HG02938 (cell line): Measurements from ENCODE around the gene CD1C.
"Not testable (repeated sequence)": the region's sequence is repeated elsewhere in the genome, so short reads cannot be mapped to it uniquely, and the experiment has no call there.

Experiments
- ATAC-seq: cut with Tn5 transposase; IDR thresholded peaks from one replicate; pipeline ENCODE4 v1.9.1; 2021; ENCODE audit warnings: mild to moderate bottlenecking, moderate library complexity; ENCODE audit not compliant: unreplicated experiment

CD1C gene

GRCh38 chr1:158289811-158290210, at the start of gene CD1C:
Gene CD1C, plus strand, starts transcription at chr1:158289923. Its CDS starts 142 bp downstream, at chr1:158290065.
- ATAC-seq, result no peak

GRCh38 chr1:158246650-158247049, 43.1 kb upstream of the CD1C start:
- ATAC-seq, result no peak

GRCh38 chr1:158248118-158248517, 41.6 kb upstream of the CD1C start:
- no peak for ATAC-seq

DNA sequence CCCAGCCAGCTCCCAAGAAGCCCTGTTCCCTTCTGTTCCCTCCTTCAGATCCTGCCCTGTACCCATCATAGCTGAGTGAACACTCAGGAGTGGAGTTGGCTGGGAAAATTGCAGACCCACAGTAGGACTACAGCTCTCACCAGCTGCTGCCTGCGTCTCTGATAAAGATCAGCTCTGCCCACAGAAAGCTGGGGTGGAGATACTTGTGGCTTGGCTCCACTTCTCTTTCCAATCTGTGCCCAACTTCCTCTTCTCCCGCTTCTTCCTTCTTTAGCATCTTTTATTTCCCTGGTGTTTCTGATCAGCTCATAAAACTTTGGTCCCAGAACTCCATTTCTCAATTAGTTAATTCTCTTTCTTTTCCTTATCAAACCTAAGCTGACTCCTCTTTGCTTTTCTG, 41.0 kb upstream of the CD1C start:
- ATAC-seq, result no peak

DNA sequence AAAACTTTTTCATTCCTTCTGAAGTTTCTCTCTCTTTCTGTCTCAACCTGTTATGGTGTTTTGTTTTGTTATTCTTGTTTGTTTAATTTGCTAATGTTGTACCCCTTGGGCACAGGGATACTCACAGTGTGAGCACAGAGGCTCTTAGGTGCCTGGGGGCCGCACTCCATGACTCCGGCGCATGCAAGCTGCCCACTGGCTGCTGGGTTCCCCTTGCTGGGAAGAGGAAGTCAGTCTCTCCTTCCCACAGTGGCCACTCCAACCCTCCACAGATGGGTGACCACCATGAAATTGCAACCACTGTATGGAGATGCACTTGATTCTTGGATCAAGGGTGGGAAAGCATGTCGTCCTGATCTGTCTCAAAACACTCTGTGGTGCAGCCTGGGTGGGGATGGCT, 40.1 kb upstream of the CD1C start:
- no peak for ATAC-seq

- no peak for ATAC-seq
Observed at GRCh38 chr1:158251163-158251562, 38.6 kb upstream of the CD1C start.

GRCh38 chr1:158255656-158256055, 34.1 kb upstream of the CD1C start:
- ATAC-seq, result no peak

- not testable (repeated sequence) for ATAC-seq
Observed at GRCh38 chr1:158256747-158257146, 33.0 kb upstream of the CD1C start.

GRCh38 chr1:158257888-158258287, 31.8 kb upstream of the CD1C start:
- no peak for ATAC-seq

GRCh38 chr1:158259117-158259516, 30.6 kb upstream of the CD1C start:
- no peak for ATAC-seq

GRCh38 chr1:158272681-158273080, 17.0 kb upstream of the CD1C start:
- no peak for ATAC-seq

- ATAC-seq, result peak; percentile 87
Observed at GRCh38 chr1:158274797-158275196, 14.9 kb upstream of the CD1C start.

GRCh38 chr1:158282421-158282820, 7.3 kb upstream of the CD1C start:
- not testable (repeated sequence) for ATAC-seq

DNA sequence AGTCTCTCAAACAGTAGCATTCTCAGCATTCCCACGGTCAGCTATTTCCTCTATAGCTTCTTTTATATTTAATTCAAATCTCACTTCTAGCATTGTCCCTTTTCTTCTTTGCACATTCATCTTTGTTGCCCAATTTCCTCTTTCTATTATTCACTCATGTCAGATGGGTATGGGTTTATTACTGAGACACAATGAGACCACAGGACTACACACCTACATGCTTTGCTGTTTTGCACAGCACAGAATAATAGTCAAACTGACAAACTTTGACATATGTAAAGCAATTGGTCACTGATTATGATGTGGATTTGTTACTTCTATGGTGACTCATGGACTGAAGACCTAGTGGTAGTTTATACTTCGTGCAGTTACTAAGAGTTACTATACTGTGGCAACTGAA, 5.8 kb upstream of the CD1C start:
- ATAC-seq, result peak; percentile 74

DNA sequence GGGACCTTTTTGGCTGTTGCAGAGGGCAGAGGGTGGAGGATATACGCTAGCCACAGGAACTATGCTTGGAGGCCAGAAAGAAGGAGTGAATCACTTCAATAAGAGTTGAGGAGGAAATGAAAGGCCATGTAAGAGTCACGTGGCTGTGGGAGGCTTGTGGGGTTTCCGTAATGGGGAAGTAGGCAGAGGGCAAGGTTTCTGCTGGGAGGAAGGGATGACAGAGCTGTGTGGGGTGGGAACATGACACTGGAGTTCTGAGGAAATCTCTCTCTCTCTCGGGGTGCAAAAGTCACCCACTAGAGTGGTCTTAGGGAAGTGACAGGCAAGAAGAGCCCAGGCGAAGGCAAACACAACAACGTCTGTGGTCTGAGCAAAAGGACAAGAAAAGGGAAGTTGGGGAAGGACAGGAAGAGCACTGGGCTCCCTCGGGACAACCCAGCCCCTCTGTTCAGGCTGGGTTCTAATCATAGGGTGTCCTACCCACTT, 3.9 kb upstream of the CD1C start:
- ATAC-seq, result peak; percentile 58

GRCh38 chr1:158286487-158286886, 3.2 kb upstream of the CD1C start:
- no peak for ATAC-seq

DNA sequence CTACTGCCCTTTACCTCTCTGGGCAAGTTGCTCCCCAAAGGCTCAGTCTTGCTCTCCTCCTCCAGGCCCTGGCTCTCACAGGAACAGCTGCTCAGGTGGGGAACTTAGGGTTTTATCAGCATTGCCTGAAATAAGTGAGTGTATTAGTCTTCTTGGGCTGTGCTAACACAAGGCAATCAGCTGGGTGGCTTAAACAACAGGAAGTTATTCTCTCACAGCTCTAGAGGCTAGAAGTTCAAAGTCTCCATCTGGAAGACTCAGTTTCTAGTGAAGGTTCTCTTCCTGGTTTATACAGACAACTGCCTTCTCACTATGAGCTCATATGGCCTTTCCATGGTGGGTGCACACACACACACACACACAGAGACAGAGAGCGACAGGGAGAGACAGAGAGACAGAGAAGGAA, 2.8 kb upstream of the CD1C start:
- ATAC-seq, result no peak

GRCh38 chr1:158290321-158290844, 660 bp downstream of the CD1C start:
- no peak for ATAC-seq

- no peak for ATAC-seq
Observed at GRCh38 chr1:158295791-158296190, 6.1 kb downstream of the CD1C start.

DNA sequence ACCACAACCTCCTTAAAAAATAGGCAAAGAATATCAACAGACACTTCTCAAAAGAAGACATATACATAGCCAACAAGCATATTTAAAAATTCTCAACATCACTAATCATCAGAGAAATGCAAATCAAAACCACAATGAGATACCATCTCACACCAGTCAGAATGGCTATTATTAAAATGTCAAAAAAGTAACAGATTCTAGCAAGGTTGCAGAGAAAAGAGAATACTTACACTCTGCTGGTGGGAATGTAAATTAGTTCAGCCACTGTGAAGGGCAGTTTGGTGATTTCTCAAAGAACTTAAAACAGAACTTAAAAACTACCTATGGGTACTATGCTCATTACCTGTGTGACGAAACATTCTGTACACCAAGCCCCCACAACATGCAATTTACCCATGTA, 20.9 kb downstream of the CD1C start:
- peak; percentile 44 for ATAC-seq

DNA sequence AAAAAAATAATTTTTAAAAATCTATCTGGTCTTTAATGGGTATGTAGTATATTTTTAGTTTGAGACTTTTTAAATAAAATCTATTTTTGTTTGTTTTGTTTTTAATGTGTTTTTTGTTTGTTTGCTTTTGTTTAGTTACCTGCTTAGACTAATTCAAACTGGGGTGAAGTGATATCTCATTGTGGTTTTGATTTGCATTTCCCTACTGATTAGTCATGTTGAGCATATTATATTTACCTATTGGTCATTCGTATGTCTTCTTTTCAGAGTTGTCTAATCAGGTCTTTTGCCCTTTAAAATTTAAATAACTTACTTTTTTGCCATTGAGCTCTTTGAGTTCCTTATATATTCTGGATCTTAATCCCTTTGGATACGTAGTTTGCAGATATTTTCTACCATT, 21.3 kb downstream of the CD1C start:
- peak; percentile 59 for ATAC-seq

GRCh38 chr1:158323866-158324265, 34.1 kb downstream of the CD1C start:
- ATAC-seq, result no peak

DNA sequence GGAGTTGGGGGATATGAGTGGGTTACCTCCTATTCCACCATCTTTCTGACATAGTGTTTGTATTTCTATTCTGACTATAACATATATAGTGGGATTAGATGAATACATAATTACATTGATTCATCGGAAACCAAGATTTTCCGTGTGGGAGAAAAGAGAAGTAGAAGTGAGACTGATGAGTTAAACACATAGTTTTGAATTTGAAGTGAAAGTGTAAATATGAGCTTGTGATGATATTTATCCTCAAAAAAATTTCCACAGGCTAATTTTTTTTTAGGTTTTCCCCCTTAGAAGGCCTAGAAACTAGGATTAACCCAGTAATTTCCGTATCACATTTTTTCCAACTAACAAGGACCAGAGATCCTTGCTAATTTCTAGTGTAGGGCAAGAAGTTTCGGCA, 34.7 kb downstream of the CD1C start:
- ATAC-seq, result no peak
